ENCODE data around the gene SCN4A. TPM values are rescaled to one million over a fixed set of nuclear protein-coding genes. Genes with fewer than 3 reads are reported as not detected.

SCN4A gene
- total RNA-seq, 1 donor from 2014 or later: 0.25 TPM

DNA sequence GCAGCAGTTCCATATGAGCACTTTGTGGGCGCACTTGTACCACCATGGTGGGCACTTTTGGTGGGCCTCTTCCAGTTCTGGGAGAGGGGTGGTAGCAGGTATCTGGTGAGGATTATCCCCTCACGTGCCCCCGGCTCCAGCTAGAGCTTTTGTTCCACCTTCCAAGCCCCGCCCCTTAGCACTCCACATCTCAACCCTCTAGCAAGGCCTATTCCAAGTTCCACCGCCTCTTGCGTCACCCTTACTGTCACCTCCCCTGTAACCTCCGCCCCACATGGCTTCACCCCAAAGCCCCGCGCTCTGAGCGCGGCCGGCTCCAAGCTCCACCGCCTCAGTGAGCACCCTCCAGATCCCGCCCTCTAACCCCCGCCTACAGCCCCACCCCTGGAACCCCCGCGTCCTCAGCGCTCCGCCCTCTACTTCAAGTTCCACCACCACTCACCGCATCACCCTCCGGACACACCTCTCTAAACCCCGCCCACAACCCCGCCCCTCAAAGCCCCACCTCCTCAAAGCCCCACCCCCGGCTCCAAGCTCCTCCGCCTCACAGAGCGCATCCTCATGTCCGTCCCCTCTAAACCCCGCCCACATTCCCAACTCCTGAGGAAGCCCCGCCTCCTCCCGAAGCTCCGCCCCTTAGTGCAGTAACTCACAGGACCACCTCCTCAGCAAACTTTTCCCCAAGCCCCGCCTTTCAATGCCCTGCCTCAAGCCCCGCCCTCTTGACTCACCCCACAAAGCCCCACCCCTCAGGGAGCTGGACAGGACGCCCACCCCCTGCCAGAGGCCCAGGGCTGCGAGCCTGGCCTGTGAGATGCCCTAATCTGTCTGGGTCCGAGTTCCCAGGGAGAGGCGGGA, 11.1 kb downstream of the SCN4A start:
- intact Hi-C loops (cut with micrococcal nuclease): loop anchor here (1.0 kb wide), 1 partner anchor 169 kb away; the partner anchor contains the start of gene ERN1

DNA sequence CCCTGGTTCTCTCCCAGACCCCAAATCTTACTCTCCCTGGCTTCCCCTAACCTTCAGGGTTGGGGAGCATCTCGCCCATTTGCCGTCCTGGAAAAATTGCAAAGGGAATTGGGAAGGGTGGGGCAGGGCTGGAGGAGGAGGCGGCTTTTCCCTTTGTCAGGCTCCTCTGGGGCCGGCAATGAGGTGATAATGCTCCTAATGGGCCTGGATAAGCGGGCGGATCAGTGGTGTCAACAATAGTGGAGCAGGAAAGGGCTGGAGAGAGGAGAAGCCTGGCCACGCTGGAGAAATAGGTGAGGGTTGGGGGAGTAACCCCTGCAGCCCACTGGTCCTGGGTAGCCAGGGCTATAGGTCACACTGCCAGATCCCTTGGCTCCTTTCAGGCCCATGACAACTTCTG, 12.3 kb downstream of the SCN4A start:
- intact Hi-C loops (cut with micrococcal nuclease): no loop called here

DNA sequence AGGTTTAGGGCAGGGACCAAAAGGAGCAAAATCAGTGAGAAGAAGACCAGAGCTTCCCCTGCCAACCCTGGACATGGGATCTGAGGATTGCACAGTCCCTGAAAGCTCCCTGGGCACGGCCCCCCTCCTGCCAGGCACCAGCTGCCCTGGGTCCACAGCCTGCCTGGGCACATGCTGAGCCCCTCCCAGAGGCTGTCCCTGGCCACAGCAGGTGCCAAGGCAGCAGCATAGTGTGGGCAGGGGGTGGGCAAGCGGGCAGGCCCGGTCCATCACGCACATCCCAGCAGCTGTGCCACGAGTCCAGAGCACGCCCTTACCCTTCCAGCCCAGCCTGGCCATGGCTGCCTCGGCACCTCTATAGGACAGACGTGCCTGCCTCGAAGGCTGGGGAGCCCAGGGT, 12.7 kb downstream of the SCN4A start:
- intact Hi-C loops (cut with micrococcal nuclease): no loop called here

DNA sequence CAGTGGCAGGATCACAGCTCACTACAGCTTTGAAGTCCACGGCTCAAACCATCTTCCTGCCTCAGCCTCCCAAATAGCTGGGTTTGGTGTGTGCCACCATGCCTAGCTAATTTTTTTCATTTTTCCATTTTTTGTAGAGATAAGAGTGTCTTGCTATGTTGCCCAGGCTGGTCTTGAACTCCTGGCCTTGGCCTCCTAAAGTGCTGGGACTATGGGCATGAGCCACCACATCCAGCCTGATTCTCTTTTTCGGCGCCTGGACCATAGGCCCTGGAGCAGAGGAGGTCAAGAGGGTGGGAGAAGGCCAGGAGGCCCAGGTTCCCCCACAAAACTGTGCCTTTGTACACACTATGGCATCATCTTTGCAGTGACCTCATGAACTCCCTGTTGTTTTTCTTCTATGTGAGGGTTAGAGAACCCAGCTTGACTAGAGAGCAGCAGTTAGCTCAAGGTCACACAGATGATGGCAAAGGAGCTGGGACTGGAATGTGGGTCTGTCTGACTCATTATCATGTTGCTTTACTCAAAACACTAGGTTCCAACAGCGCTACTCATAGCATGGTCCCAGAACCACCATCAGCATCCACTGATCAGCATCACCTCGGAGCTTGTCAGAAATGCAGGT, 16.3 kb downstream of the SCN4A start:
- intact Hi-C loops (cut with micrococcal nuclease): no loop called here

DNA sequence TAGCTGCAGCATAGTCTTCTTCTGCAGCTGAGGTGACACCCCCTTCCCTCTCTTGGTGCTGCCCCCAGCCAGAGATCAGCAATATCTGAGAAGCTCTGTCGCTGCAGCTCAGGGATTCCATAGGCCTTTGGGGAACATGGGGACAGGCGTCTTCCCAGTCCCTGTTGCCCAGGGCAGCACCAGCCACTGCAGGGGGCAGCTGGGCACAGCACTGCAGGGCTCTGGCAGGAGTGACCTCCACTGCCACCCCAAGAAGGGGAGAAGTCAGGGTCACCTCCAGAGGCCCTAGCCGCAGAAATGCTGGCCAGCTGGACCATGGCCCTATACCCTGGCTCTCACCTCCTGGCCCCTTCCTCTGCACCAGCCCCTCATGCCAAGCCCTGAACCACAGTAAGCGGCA, 16.9 kb downstream of the SCN4A start:
- intact Hi-C loops (cut with micrococcal nuclease): no loop called here

DNA sequence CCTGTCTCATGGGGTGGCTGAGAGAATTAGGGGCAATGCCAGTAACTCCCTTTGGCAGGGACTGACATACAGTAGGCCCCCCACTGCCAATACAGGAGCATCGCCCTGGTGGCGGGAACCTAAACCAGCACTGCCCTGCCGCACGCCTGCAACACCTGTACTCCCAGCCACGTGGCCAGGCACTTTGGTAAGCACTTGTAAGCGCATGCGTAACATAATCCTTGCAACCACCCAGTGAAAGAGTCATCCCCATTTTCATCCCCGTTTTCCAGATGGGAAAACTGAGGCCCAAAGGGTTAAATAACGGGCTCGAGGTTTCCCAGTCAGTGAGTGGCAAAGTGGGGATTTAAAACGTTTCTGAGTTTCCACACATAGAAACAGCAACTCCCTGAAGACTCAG, 17.5 kb downstream of the SCN4A start:
- intact Hi-C loops (cut with micrococcal nuclease): no loop called here

DNA sequence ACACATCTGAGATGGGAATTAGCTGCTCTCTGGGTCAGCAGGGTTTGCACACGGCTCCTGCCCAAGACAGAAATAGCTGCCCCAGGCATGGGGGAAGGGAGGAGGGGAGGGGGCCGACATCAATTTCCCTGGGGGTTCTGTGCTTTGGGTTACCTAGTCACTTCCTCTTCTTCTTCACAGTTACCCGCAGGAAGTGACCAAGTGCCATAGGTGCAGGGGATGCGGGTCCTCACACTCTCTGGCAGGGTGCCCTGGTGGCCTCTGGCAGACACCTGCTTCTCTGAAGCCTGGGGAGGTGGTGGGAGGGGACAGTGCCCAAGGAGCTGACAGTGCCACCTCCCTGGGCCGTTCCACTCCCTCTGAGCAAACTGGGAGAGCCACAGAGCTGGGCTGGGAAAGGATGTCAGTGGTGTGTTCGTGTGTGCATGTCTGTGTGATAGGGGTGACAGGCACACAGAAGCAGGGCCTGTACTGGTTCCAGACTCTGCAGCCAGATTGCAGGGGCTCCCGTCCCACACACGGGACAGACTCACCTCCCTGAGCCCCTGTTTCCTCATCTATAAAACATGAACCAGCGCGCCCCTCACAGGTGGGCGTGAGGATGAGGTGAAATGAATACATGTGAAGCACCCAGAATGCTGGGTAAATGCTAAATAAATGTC, 18.2 kb downstream of the SCN4A start:
- intact Hi-C loops (cut with micrococcal nuclease): no loop called here

DNA sequence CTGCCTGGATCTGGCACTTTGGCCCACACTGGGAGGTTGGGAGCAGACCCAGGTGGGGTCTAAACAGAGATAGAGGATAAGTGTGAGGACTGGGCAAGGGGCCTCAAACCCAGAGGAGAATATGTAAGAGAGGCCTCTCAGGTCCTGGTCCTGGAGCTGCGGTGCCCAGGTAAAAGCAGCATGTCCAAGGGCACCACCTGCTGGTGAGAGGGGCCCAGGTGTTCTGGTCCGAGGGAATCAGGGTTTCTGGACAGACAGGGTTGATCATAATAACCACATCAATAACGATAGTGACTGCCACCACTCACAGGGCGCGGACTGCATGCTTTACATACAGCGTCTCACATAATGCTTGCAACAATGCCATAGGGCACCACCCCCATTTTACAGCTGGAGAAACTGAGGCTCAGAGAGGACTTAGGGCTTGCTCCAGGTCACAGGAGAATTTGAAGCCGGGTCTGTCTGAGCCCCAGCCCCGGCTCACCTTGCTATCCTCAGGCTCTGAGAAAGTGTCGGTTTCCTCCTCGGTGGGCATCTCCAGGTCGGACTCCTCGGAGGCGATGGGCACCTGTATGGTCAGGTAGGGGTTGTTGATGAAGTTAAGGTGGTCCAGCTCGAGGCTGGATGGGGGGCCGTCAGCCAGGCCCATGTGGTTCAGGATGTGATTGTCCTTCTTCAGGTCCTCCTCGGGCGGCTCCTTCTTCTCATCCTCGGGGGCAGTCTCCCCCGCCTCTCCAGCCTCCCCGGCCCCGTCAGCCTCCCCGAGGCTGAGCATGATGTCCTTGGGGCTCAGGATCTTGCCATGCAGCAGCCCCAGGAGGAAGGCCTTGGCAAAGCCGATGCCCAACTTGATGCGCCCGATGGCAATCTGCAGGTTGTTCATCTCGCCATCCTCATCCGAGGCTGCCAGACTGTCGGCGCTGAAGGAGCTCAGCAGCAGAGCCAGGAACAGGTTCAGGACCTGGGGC, 21.5 kb downstream of the SCN4A start:
- intact Hi-C loops (cut with micrococcal nuclease): no loop called here

DNA sequence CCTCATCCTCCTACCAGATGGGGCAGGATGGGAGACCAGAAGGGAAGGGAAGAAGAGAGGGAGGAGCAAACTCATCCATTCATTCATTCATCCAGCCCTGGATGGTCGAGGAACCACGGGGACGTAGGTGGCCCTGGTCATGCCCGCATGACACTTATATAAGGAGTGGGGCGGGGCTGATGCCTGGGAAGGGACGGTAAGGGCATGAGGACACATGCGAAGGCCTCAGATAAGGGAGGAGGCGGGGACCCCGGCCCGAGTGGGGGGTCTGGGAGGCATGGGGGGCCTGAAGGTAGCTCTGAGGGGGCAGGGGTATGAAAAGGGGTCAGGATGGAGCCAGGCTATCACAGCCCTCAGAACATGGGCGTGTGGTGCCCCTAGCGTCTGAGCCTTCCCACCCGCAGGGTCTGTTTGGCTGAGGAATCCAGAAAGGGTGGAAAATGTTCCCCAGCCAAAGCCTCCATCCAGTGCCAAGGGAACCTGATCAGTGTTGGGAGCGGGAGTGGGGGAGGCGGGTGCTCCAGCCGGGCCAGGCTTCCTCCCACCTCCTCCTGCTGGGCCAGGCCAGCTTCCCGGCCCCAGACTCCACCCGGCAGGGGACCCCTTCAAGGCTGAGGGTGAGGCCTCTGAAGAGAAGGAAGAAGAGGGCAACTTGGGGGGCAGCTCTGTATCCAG, 23.0 kb downstream of the SCN4A start:
- intact Hi-C loops (cut with micrococcal nuclease): no loop called here

DNA sequence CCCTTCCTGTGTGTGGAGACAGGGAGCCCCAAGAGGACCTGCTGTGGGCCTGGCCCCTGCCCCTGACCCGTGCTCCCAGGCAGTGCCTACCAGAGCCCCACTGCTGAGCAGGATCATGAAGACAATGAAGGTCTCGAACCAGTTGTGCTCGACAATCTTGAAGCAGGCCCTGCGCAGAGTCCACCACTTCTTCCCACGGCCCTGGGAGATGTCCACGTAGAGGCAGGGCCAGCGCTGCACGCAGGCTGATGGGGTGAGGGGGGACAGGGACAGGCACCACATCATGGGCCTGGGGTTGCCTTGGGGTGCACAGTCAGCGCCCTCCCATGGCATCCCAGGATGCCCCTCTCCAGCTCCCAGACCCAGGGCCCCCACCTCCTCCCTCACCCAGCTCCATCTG, 24.2 kb downstream of the SCN4A start:
- intact Hi-C loops (cut with micrococcal nuclease): loop anchor here (1.0 kb wide), 1 partner anchor 41 kb away; no protein-coding TSS in a partner anchor

DNA sequence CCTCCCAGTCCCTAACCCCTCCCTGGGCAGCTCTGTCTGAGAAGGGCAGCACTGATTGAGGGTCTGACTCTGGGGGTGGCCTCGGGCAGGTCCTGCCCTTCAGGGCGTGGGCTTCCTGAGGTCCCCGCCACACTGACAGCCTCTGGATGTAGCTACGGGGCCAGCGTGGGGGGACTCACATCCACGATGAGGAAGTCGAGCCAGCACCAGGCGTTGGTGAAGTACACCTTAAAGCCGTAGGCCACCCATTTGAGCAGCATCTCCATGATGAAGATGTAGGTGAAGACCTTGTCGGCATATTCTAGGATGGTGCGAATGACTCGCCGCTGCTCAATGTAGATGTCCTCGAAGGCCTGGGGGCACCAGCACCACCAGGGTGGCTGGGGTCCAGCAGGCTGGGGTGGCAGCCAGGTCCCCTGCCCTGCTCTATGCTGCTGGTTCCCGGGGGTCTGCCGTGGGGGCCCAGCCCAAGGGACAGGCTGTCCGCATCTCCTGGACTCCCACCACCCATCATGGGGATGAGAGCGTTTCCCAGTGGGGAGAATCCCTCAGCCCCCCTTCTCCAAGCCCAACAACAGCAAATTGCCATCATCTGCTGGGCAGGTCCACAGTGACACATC, 24.9 kb downstream of the SCN4A start:
- intact Hi-C loops (cut with micrococcal nuclease): loop anchor here (1.0 to 2.0 kb wide), 2 partner anchors 41 to 73 kb away; partner anchors contain the start of gene ICAM2

DNA sequence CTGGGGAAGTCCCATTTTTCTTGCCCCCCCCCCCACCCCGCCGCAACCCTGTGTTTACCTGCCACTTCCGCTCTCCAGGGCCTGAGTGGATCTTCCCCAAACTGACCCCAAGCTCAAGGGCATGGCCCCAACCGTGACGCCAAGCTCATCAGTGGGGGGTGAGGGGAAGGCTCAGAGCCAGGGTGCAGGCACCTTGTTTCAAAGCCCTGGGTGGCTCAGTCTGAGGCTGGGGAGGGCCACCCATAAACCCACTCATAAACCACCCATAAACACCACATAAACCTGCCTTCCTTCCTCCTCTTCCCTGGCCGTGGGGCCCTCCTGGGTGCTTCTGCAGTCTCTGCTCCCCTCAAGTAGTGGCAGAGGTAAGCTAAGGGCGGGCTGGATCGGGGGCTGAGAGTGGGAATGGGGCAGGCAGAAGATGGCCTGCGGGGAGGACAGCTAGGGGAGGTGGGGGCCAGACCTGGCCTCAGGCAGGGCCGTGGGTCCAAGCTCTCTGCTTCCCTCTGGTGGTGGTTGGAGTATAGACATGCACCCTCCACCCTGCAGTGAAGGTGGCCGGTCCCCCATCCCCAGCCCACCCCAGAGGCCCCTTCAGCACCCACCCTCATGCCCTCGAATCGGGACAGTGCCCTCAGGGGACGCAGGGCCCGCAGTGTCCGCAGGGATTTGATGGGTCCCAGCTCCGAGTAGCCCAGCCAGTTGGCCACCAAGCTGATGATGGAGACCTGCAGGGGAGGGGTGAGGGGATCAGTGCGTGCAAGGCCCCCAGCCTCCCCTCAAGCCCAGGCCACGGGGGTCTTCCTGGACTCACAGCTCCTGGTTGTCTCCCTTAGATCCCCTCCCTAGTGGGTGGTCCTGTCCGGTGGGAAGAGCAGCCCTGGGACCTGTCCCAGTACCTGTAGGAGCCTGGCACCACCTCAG, 26.0 kb downstream of the SCN4A start:
- intact Hi-C loops (cut with micrococcal nuclease): loop anchor here (1.0 to 2.0 kb wide), 4 partner anchors 14 to 74 kb away; partner anchors contain the start of genes CD79B and ICAM2

DNA sequence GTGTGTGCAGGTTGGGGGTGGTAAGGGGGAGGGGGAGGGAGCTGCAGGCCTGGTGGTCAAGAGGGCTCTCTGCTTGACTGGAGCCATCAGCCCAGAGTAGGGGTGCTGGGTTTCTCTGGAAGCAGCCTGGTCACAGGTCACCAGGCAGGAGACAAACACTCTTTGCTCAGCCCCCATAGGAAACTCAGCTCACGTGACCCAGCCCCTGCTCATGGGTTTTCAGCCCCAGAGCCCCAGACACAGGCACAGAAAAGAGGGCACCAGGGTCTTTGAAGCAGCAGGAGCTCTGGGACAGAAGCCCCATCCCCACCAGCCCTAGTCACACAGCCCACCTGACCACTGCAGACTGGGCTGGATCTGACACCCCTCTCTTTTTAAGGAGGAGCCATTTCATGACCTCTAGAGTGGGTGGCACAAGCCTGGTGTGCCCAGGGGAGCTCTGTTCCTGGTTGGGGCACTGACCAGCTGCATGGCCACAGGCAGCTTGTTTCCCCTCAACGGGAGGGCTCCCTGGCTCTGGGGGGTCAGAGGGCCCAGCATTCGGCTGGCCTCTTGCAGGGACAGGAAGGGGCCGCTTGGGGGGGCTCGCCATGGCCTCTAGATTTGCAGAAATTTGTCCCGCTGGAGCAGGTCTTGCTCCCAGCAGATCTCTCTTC, 26.8 kb downstream of the SCN4A start:
- intact Hi-C loops (cut with micrococcal nuclease): loop anchor here (1.0 to 2.0 kb wide), 4 partner anchors 14 to 75 kb away; partner anchors contain the start of genes CD79B and ICAM2

DNA sequence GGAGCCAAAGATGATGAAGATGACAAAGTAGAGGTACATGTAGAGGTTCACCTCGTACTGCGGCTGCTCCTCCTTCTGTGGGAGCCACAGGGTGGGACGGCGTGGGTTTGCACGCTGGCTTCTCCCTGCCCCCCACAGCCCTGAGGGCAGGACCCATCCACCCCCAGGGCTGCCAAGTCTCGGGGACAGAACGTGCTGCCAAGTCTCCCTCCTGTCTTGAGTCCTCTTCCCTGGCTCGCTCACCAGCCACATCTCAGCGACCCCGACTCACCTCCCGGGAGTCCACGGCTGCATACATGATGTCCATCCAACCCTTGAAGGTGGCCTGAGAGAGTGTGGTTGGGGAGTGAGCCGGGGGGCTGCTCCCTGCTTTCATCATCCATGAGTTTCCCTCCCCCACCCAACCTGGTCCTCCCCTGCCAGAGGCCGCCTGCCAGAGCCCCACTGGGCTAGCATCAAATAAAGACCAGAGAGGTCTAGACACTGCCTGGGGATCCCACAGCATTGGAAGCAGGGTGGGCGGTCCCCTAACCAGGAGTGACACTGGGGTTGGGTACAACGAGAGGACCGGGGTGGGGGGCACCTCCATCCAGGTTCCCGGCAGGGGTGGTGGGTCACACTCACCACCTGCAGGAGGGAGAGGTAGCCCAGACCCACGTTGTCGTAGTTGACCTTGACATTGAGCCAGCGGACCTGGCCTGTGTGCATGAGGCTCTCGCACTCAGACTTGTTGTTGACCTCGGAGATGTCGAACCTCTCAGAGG, 27.8 kb downstream of the SCN4A start:
- intact Hi-C loops (cut with micrococcal nuclease): no loop called here

DNA sequence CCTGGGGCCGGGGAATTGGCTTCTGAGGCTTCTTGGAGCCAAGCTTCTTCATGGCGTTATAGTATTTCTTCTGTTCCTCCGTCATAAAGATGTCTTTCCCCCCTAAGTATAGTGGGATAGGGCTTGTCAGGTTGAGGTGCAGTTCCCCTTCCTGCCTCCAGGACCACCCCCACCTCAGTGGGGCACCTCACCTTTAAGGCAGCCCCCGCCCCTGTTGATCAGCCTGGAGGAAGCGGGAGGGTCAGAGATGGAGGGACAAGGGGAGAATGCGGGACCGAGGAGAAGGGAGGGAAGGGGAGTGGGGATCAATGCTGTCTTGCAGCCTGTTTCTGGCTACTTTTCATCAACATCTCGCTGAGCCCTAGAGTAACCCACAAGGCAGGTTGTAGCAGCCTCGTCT, 29.0 kb downstream of the SCN4A start:
- intact Hi-C loops (cut with micrococcal nuclease): no loop called here

DNA sequence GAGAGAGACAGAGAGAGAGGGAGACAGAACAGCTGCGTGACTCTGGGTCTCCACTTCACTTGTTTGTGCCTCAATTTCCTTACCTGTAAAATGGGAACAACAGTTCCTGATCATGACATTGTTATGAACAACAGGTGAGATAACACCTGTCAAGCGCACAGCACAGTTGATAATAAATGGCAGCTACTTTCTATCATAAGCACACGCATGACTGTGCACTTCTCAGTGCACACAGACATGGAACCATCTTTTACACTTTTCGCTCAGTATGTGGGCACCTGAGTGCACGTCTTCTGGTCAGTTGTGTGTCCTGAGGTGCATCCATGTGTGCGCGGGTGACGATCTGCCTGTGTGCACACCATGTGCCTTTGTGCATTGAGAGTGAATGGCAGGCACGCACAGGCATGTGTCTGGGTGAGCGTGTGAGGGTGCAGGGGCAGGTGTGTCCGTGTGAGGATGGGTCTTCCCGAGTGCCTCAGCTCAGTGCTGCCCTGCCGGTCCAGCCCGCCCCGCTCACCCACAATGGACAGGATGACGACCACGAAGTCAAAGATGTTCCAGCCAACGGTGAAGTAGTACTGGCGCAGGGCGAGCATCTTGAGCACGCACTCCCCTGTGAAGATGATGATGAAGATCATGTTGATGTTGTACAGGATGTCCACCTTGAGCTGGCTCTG, 30.3 kb downstream of the SCN4A start:
- intact Hi-C loops (cut with micrococcal nuclease): no loop called here

DNA sequence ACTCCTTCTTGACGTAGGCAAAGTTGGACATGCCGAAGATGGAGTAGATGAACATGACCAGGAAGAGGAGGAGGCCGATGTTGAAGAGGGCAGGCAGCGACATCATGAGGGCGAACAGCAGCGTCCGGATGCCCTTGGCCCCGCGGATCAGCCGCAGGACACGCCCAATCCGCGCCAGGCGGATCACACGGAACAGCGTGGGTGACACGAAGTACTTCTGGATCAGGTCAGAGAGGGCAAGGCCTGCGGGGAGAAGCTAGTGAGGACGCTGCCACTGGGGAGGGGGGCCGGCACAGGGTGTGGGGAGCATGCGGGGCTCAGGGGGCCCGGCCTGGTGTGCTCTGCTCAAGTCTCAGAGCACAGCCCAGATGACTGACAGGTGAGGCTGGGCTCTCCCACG, 31.0 kb downstream of the SCN4A start:
- intact Hi-C loops (cut with micrococcal nuclease): no loop called here
